ENCODE measurements around the gene SMAD9.

GRCh38 chr13:36822785-36823184 is 97.3 kb downstream of the SMAD9 start:
- TF ChIP-seq CTCF (IDR thresholded peaks at IDR 0.05) (no peak), POLR2A (IDR thresholded peaks at IDR 0.05) (no peak)
